Epithelial cell of esophagus (primary cell): Measurements from ENCODE around the gene PPP1R14B.

Experiments used
- DNase-seq: peaks from one replicate; pipeline ENCODE4 v3.0.0; 2010; ENCODE audit warnings: low read depth
- H3K4me3 ChIP-seq: 2 replicates; pipeline ENCODE4 v1.5.1; 2011; ENCODE audit warnings: mild to moderate bottlenecking, low read length, control low read depth
- TF ChIP-seq, protein P1 (sequence below): IDR thresholded peaks from 2 replicates; pipeline ENCODE4 v1.5.1; 2011; ENCODE audit warnings: low read depth, mild to moderate bottlenecking, low read length, control low read depth, inconsistent platforms; ENCODE audit not compliant: insufficient read depth; ENCODE audit errors: missing control alignments

Gene PPP1R14B, protein sequence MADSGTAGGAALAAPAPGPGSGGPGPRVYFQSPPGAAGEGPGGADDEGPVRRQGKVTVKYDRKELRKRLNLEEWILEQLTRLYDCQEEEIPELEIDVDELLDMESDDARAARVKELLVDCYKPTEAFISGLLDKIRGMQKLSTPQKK

DNA sequence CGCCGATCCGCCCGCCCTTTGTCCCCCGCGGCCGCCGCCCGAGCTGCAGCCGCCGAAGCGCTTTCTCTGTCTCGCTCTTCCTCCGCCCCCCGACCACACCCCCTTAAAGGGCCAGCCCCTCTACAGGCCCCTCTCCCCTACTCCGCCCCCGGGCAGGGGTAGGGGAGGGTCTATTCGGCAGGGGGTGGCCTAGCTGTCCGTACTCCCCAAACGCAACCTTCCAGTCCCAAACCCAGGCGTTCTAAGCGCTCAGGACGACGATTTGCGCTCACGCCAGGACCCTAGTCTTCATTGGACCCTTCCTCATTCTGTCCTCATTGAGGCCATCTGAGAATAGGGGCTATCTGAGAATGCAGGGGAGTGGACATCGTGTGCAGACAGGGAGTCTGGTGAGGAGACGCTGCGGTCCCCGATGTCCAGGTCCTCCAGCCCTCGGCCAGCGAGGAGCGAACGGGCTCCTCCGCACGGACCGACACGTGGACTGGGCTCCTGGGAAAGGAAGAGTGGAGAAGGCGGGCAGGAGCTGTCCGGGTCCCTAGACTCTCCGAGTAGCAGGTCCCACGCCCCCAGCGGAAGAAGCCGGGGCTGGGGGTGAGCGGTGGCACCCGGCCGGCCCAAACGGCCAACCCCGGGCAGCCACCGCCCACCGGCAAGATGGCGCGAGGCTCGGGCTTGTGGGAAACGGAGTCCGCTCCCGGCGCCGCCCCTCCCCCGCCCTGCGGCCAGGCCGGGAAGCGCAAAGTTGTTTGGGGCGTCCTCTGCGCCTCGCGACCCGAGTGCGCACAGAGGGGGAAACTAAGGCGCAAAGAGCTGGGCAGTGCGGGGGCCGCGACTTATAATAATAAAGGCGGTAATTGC is at the start of gene PPP1R14B:
PPP1R14B (minus strand) TSS at position 73 of the 858 bp plus-strand sequence. CDS start 270 bp downstream, outside the sequence.
- DNase-seq = peak; percentile 85
- TF ChIP-seq, protein P1, sequence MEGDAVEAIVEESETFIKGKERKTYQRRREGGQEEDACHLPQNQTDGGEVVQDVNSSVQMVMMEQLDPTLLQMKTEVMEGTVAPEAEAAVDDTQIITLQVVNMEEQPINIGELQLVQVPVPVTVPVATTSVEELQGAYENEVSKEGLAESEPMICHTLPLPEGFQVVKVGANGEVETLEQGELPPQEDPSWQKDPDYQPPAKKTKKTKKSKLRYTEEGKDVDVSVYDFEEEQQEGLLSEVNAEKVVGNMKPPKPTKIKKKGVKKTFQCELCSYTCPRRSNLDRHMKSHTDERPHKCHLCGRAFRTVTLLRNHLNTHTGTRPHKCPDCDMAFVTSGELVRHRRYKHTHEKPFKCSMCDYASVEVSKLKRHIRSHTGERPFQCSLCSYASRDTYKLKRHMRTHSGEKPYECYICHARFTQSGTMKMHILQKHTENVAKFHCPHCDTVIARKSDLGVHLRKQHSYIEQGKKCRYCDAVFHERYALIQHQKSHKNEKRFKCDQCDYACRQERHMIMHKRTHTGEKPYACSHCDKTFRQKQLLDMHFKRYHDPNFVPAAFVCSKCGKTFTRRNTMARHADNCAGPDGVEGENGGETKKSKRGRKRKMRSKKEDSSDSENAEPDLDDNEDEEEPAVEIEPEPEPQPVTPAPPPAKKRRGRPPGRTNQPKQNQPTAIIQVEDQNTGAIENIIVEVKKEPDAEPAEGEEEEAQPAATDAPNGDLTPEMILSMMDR = no peak
- H3K4me3 ChIP-seq = peak within 1 kb of the TSS; percentile 72

DNA sequence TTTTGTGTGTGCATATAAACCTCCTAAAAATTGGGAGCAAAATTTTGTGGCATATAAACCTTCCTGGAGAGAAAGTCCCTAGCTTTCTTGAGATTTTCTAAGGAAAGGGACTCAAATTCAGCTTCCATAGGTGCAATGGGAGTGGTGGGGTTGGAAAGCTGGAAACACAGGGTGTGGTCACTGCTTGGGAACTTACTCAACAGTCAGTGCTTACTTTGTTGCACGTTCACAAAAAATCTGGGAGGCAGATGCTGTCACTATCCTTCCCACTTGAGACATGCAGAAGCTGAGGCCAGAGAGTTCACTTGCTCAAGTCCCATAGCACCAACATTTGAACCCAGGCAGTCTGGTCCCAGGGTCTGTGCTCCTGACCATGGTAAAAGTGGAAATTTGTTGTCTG is 49.5 kb upstream of the PPP1R14B start:
- TF ChIP-seq, protein P1 = no peak
- H3K4me3 ChIP-seq = no peak overlapping the region
- peak; percentile 55 for DNase-seq

DNA sequence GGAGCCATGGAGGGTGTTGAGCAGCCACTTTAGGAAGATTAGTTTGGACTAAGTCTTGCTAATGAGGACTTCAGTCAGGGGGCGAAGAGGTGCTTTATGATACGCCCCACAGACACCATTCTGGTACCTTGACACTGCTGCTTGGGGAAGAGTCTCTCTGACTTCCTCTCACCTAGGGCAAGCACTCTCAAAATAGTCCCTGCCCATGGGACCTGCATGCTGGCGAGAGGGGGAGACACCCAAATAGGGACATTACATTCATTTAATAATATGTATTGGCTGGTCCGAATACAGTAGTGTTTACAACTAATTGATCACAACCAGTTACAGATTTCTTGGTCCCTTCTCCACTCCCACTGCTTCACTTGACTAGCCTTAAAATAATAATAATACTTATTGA is 49.0 kb upstream of the PPP1R14B start:
- no peak overlapping the region for H3K4me3 ChIP-seq
- TF ChIP-seq, protein P1 = no peak
- no peak for DNase-seq

DNA sequence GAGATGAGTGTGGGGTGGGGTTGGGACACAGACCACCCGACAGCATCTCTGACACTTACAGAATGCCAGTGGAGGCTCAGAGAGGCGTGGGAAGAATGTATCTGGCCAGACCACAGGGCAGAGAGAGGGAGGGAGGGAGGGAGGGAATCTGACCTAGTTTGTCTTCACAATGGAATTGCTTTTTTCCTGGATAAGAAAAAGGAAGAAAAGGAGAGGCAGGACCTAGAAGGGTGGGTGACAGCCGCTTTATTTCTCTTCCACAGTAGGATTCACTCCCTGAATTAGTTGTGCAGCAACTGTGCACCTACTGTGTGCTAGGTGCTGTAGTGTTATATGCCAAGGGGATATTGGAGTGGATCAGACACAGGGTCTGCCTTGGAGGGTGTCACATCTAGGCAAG is 48.0 kb upstream of the PPP1R14B start:
- no peak overlapping the region for H3K4me3 ChIP-seq
- TF ChIP-seq, protein P1 = no peak
- no peak for DNase-seq

DNA sequence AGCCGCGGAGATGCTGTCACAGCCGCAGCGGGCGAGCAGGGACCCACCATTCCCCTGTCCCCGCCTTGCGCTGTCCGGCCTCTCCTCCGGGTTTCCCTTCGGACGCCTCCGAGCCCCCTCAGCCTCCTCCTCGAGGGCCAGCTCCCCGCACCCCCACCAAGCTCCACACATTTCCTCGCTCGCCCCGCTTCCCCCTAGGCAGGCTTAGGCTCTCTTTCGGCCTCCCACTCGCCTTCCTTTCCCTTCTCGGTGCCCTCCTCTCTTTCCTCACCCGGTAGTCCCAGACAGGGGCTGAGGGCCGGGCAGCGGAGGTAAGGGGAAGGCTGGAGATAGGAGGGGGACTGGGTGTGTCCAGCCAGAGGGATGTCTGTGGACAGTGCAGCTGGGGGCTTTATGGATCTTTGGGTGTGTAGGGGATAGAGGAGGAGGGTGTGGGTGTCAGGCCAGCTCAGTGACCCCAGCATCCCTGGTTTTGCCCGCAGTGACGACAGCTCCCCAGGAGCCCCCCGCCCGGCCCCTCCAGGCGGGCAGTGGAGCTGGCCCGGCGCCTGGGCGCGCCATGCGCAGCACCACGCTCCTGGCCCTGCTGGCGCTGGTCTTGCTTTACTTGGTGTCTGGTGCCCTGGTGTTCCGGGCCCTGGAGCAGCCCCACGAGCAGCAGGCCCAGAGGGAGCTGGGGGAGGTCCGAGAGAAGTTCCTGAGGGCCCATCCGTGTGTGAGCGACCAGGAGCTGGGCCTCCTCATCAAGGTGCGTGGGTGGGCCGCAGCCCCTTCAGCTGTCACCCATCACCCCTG is 45.9 kb upstream of the PPP1R14B start:
- TF ChIP-seq, protein P1 = no peak
- no peak for DNase-seq
- peak overlapping the region; percentile 3 for H3K4me3 ChIP-seq

DNA sequence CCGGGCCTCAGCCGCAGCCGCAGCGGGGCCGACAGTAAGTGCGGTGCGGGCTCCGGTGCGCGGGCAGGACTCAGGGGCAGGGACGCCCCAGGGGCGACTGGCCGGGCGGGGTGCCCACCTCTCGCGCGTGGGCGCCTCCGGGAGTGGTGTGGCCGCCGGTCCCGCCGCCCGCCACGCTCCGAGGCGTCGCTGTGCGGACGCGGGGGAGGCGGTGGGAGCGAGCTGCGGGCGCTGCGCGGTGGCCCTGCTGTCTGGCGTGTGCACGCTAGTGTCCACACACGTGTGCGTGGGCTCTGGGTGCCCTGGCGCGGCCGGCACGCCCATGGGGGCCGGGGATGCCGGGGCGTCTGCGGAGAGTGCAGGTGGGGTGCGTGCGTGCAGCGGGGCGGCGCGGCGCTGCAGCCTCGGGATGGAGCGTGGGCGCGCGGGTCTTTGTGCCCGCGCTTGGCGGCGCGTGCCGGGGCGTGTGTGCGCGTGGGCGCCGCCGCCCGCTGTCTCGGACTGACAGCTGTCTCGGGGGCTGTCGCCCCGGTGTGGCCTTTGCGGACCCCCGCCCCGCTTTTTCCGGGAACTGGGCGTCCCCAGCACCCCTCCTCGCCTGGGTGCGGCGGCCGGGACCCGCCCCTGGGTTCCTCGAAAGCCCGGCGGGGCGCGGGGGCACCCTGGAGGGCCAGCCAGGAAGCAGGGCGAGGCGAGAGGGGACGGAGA is 45.2 kb upstream of the PPP1R14B start:
- peak overlapping the region; percentile 3 for H3K4me3 ChIP-seq
- no peak for DNase-seq
- TF ChIP-seq, protein P1 = no peak
